Activated naive CD4-positive, alpha-beta T cell treated with Interleukin-2 at 50 U/mL for 16 hours (primary cell): Measurements from ENCODE around the gene CAMK2D.

Experiments used
- DNase-seq: peaks from one replicate; pipeline ENCODE4 v3.0.0-alpha.2; 2020

The CAMK2D gene

GRCh38 chr4:113504422-113504821 is 257.1 kb downstream of the CAMK2D start:
- no peak for DNase-seq

- DNase-seq = no peak
Observed at GRCh38 chr4:113503691-113504090, 257.8 kb downstream of the CAMK2D start.

- DNase-seq = no peak
Observed at GRCh38 chr4:113502906-113503305, 258.6 kb downstream of the CAMK2D start.

GRCh38 chr4:113502476-113502875 is 259.1 kb downstream of the CAMK2D start:
- no peak for DNase-seq

DNA sequence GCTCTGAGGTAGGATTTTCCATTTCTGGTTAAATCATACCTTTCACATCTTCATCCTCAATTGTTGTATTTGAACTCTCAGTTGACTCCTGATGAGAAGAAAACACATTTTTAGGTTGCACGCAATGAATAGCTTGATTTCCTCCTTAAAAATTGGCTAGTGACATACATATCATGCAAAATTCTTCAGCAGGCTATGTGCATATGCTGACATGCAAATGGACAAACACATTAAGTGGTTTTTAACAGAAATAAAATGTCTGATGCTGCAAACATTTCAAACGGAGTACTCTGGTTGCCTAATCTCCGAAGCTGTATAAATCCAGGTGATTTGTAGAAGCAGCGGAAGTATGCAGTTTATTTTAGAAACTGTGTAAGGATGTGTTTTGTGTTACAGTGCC is 261.1 kb downstream of the CAMK2D start:
- no peak for DNase-seq

- DNase-seq = no peak
Observed at GRCh38 chr4:113499696-113500095, 261.8 kb downstream of the CAMK2D start.

- no peak for DNase-seq
Observed at GRCh38 chr4:113499166-113499565, 262.4 kb downstream of the CAMK2D start.

DNA sequence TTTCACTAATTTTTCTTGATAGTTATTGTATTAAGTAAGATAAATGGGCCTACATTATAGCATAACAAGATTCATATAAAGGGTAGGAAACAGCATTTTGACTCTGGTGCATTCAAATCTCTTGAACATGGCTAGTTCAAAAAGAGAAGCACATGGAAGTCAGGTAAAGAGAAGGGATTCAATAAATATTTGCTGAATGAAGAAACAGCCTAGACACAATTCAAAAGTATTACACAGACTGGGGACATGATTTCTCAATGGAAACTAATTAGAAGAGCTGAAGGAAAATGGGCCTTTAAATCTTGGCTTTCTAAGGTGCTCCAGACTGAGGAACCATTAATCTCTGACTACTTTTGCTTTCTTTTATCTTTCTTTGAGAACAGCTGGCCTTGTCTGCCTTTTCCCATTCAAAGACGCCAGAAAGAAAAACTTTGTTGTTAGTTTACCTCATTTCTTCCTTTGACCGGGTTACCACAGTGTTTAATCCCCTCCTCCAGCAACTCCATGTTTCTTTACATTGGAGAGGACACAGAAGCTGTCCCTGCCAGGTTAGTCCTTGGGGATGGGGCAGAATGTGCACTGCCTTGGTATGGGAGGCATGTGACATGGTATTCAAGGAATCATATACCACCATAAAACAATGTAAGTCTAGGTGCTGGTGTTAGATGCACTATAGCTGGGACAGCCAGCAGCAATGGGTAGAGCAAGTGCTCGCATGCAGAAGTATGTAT is 264.2 kb downstream of the CAMK2D start:
- no peak for DNase-seq

DNA sequence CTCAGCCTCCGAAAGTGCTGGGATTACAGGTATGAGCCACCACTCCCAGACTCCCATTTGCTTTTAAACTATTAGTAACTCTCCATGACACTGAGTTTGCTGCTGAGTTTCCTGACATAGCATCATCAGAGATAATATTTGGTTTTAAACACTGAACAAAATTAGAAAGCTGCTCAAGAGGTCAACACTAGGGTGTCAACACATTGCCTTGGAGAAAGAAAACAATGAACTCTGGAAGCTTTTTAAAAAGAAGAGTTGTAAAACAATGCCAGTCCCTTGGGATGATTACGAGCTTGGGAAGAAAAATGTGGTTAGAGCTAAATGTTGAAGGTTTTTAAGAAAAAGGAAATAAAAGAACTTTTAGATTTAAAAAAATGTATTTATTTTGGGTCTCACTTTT is 264.8 kb downstream of the CAMK2D start:
- no peak for DNase-seq

- DNase-seq = no peak
Observed at GRCh38 chr4:113495790-113496189, 265.7 kb downstream of the CAMK2D start.

- DNase-seq = no peak
Observed at GRCh38 chr4:113483131-113483530, 278.4 kb downstream of the CAMK2D start.

DNA sequence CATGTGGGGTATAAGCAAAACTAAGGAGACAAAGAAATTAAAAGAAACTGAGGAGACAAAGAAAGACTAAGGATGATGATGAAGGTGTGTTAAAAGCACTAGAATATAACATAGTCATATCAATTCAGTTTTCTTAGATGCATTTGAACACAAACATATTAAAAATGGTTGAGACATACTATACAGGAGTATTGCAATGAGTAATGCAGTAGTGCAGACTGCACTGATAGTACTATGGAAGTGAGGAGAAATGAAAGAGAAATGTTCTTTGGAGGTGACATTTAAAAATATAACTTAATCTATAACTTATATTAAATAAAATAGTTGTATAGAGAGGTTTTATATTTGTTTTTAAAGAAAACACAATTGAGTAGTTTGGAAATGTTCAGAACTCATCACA is 279.2 kb downstream of the CAMK2D start:
- no peak for DNase-seq

GRCh38 chr4:113481820-113482219 is 279.7 kb downstream of the CAMK2D start:
- DNase-seq = no peak

DNA sequence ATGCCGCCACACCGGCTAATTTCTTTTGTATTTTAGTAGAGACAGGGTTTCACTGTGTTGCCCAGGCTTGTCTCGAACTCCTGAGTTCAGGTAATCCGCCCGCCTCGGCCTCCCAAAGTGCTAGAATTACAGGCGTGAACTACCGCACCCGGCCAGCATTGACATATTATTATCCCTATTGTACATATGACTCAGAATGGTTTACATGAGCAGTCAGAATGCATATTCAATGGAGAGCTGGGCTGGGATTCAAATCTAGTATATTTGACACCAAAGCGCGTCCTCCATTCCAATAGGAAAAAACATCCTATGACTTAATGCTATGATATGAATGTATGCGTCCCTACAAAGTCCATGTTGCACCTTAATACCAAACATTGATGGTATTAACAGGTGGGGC is 281.4 kb downstream of the CAMK2D start:
- DNase-seq = no peak

DNA sequence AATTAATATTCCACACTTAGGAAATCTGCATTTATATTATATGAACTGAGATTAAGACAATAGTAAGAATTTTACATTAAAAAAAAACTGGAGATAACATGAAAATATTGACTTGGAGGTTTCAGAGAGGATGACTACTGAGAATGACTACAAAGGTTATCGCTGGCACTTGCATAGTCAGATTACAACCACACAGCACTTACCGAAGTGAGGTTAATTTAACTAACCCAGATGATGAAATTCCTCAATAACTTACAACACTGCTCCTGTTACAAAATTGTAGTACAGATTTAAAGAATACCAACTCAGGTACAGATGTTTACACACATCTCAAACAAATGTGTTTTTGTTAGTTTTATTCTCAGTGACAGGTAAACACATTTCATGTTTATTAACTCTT is 283.5 kb downstream of the CAMK2D start:
- DNase-seq = no peak

GRCh38 chr4:113476800-113477199 is 284.7 kb downstream of the CAMK2D start:
- peak; percentile 37 for DNase-seq

GRCh38 chr4:113474017-113474416 is 287.5 kb downstream of the CAMK2D start:
- DNase-seq = peak; percentile 24

GRCh38 chr4:113472864-113473263 is 288.7 kb downstream of the CAMK2D start:
- DNase-seq = no peak

GRCh38 chr4:113471146-113471860 is 290.2 kb downstream of the CAMK2D start:
- no peak for DNase-seq

- DNase-seq = no peak
Observed at GRCh38 chr4:113469926-113470325, 291.6 kb downstream of the CAMK2D start.

DNA sequence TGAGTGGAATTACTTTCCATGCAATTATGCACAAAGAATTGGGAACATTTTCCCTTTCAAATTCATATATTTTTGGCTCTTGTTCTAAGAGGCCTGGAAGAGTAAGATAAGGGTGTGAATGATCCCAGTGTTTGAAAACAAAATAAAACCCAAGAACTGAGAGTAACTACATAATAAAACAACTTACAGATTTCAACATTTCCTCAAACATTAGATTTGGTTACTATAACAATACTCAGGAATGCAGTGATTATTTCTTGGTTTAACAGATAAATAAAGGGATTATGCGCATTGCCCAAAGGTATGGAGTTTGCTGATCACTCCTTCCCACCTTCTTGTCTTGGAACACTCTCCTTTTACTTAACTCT is 292.5 kb downstream of the CAMK2D start:
- DNase-seq = no peak

- peak; percentile 30 for DNase-seq
Observed at GRCh38 chr4:113468165-113469022, 293.1 kb downstream of the CAMK2D start.

GRCh38 chr4:113467581-113467980 is 294.0 kb downstream of the CAMK2D start:
- DNase-seq = no peak

GRCh38 chr4:113462286-113462685 is 299.3 kb downstream of the CAMK2D start:
- DNase-seq = no peak
